H1 (cell line): ENCODE measurements around the gene ADAMTS15. TPM values are rescaled to one million over a fixed set of nuclear protein-coding genes. Genes with fewer than 3 reads are reported as not detected.

Experiments used
- CTCF ChIA-PET: fragments of 300-600 bp; sonication (Branson Sonifier 250); formaldehyde crosslinking; loops from one replicate; lab custom pipeline; 2021; ENCODE audit not compliant: partially characterized antibody; lab: Charles Lee
- POLR2A ChIA-PET: fragments of 300-600 bp; sonication (Branson Sonifier 250); formaldehyde crosslinking; loops from one replicate; lab custom pipeline; 2021; ENCODE audit warnings: inconsistent platforms; ENCODE audit not compliant: partially characterized antibody; lab: Charles Lee
- DNase-seq, 2 experiments: peaks; one replicate each; pipeline versions ENCODE4 v3.0.0 to v3.0.0-alpha.2; 2010 to 2022; ENCODE audit warnings: low spot score in 2 of 2, low read depth in 1 of 2, mixed read lengths in 1 of 2
- FAIRE-seq: peaks from 2 replicates; lab custom pipeline; 2011; peaks lifted over from hg19 to GRCh38; lab: Jason Lieb, UNC
- H2AFZ ChIP-seq: 2 replicates; pipeline ENCODE4 v1.8.1; 2012; ENCODE audit warnings: low read length, inconsistent platforms
- H2AK5ac ChIP-seq: 2 replicates; pipeline ENCODE4 v1.6.1; 2013; ENCODE audit warnings: low read depth, low read length
- H2BK120ac ChIP-seq: replicated peaks from 2 replicates; pipeline ENCODE3; 2013; ENCODE audit warnings: low read depth, low read length, inconsistent platforms
- H2BK12ac ChIP-seq: 2 replicates; pipeline ENCODE4 v1.6.1; 2013; ENCODE audit warnings: low read depth, low read length
- H2BK15ac ChIP-seq: 2 replicates; pipeline ENCODE4 v1.6.1; 2013; ENCODE audit warnings: low read length
- H2BK20ac ChIP-seq: 2 replicates; pipeline ENCODE4 v1.6.1; 2013; ENCODE audit warnings: low read length
- H2BK5ac ChIP-seq: 2 replicates; pipeline ENCODE4 v1.6.1; 2013; ENCODE audit warnings: low read depth, low read length
- H3K14ac ChIP-seq: 2 replicates; pipeline ENCODE4 v1.6.1; 2013; ENCODE audit warnings: inconsistent platforms; ENCODE audit not compliant: insufficient read length
- H3K18ac ChIP-seq: 2 replicates; pipeline ENCODE4 v1.6.1; 2013; ENCODE audit warnings: low read length; ENCODE audit errors: extremely low read depth
- H3K23ac ChIP-seq: 2 replicates; pipeline ENCODE4 v1.6.1; 2013; ENCODE audit warnings: inconsistent platforms; ENCODE audit not compliant: insufficient read length
- H3K23me2 ChIP-seq: 2 replicates; pipeline ENCODE4 v1.6.1; 2013; ENCODE audit warnings: low read depth, low read length
- H3K27ac ChIP-seq: 2 replicates; pipeline ENCODE4 v1.6.1; 2011; ENCODE audit warnings: low read depth, low read length, inconsistent platforms
- H3K27me3 ChIP-seq, 4 experiments: replicated peaks in 1 of 4; 1 replicate in 1 of 4; 2 replicates in 3 of 4; pipeline versions ENCODE4 v1.6.1 to v1.8.1; 2011 to 2013; ENCODE audit warnings: low read length in 3 of 4, mild to moderate bottlenecking in 3 of 4, inconsistent platforms in 2 of 4, mixed read lengths in 2 of 4, moderate library complexity in 1 of 4; ENCODE audit not compliant: control insufficient read depth in 3 of 4, insufficient read depth in 3 of 4; ENCODE audit errors: extremely low read depth in 1 of 4
- H3K36me3 ChIP-seq, 4 experiments: 2 replicates each; pipeline versions ENCODE4 v1.6.1 to v1.8.1; 2011 to 2013; ENCODE audit warnings: mild to moderate bottlenecking in 4 of 4, low read length in 3 of 4, moderate library complexity in 2 of 4, control low read depth in 1 of 4, inconsistent platforms in 1 of 4; ENCODE audit not compliant: insufficient read depth in 4 of 4, control insufficient read depth in 2 of 4
- H3K4ac ChIP-seq: replicated peaks from 2 replicates; pipeline ENCODE3; 2013; ENCODE audit warnings: low read length, low read depth, mixed read lengths, inconsistent platforms; ENCODE audit not compliant: insufficient read length
- H3K4me1 ChIP-seq, 4 experiments: replicated peaks in 1 of 4; 1 replicate in 1 of 4; 2 replicates in 3 of 4; pipeline versions ENCODE4 v1.6.1 to v1.8.1; 2011 to 2013; ENCODE audit warnings: low read length in 3 of 4, inconsistent platforms in 2 of 4, mixed read lengths in 1 of 4; ENCODE audit not compliant: insufficient read depth in 4 of 4, control insufficient read depth in 3 of 4
- H3K4me2 ChIP-seq, 2 experiments: 2 replicates each; pipeline versions ENCODE4 v1.6.1 to v1.8.1; 2011 to 2013; ENCODE audit warnings: low read depth in 2 of 2, low read length in 2 of 2, control low read depth in 1 of 2, inconsistent platforms in 1 of 2, mild to moderate bottlenecking in 1 of 2; ENCODE audit not compliant: insufficient read depth in 1 of 2
- H3K4me3 ChIP-seq, 4 experiments: fragments of 200-600, 300-600 bp in 1 of 4; sonication (generic), shearing (Covaris generic), sonication (Bioruptor Twin) in 1 of 4; 2 replicates each; pipeline versions ENCODE4 v1.5.1 to v1.8.1; 2011 to 2016; ENCODE audit warnings: low read length in 4 of 4, low read depth in 3 of 4, control low read depth in 2 of 4, inconsistent platforms in 2 of 4, mild to moderate bottlenecking in 2 of 4, mixed read lengths in 1 of 4, moderate library complexity in 1 of 4; ENCODE audit not compliant: insufficient read depth in 2 of 4; ENCODE audit errors: extremely low read depth in 1 of 4
- H3K56ac ChIP-seq: replicated peaks from 2 replicates; pipeline ENCODE3; 2013; ENCODE audit warnings: low read depth, mild to moderate bottlenecking, mixed read lengths, low read length, inconsistent platforms; ENCODE audit not compliant: insufficient read length
- H3K79me1 ChIP-seq: 2 replicates; pipeline ENCODE4 v1.6.1; 2013; ENCODE audit warnings: low read depth, low read length, control low read depth
- H3K79me2 ChIP-seq, 2 experiments: 2 replicates each; pipeline versions ENCODE4 v1.6.1 to v1.8.1; 2012 to 2013; ENCODE audit warnings: low read length in 2 of 2, mild to moderate bottlenecking in 2 of 2, inconsistent platforms in 1 of 2; ENCODE audit not compliant: insufficient read depth in 2 of 2, control insufficient read depth in 1 of 2
- H3K9ac ChIP-seq, 4 experiments: replicated peaks in 1 of 4; 1 replicate in 1 of 4; 2 replicates in 3 of 4; pipeline versions ENCODE4 v1.6.1 to v1.8.1; 2011 to 2013; ENCODE audit warnings: low read depth in 3 of 4, low read length in 3 of 4, control low read depth in 2 of 4, mild to moderate bottlenecking in 2 of 4, moderate library complexity in 2 of 4, inconsistent platforms in 1 of 4; ENCODE audit errors: extremely low read depth in 1 of 4
- H3K9me3 ChIP-seq, 2 experiments: 2 replicates each; pipeline versions ENCODE4 v1.6.1 to v1.8.1; 2012 to 2013; ENCODE audit warnings: mild to moderate bottlenecking in 2 of 2, moderate library complexity in 2 of 2, control low read depth in 1 of 2, inconsistent platforms in 1 of 2, low read depth in 1 of 2, low read length in 1 of 2, mixed read lengths in 1 of 2; ENCODE audit not compliant: insufficient read depth in 2 of 2
- H4K20me1 ChIP-seq, 2 experiments: replicated peaks in 1 of 2; 2 replicates each; pipeline versions ENCODE3 to v1.8.1; 2011 to 2013; ENCODE audit warnings: inconsistent platforms in 2 of 2, low read length in 2 of 2, mild to moderate bottlenecking in 1 of 2; ENCODE audit not compliant: insufficient read depth in 2 of 2, control insufficient read depth in 1 of 2
- H4K5ac ChIP-seq: 2 replicates; pipeline ENCODE4 v1.6.1; 2013; ENCODE audit warnings: low read length, low read depth, mixed read lengths, inconsistent platforms; ENCODE audit not compliant: insufficient read length
- H4K8ac ChIP-seq: 2 replicates; pipeline ENCODE4 v1.8.0; 2013; ENCODE audit warnings: mild to moderate bottlenecking, moderate library complexity, low read length, inconsistent platforms; ENCODE audit not compliant: insufficient read depth; ENCODE audit errors: extremely low read depth
- H4K91ac ChIP-seq: replicated peaks from 2 replicates; pipeline ENCODE3; 2013; ENCODE audit warnings: low read length, mixed read lengths, inconsistent platforms; ENCODE audit not compliant: insufficient read length
- CTBP2 ChIP-seq: IDR thresholded peaks from 2 replicates; pipeline ENCODE4 v1.7.0; 2011; ENCODE audit warnings: borderline replicate concordance, mild to moderate bottlenecking, moderate library complexity, mixed read lengths, low read length; ENCODE audit not compliant: insufficient read depth, insufficient read length
- JUN ChIP-seq: IDR thresholded peaks from 2 replicates; pipeline ENCODE4 v1.6.1; 2011; ENCODE audit warnings: low read depth, mild to moderate bottlenecking, improper control_type of control experiment, low read length
- YY1 ChIP-seq: IDR thresholded peaks from 2 replicates; pipeline ENCODE4 v1.6.1; 2011; ENCODE audit warnings: low read depth, mild to moderate bottlenecking, low read length
- ZNF274 ChIP-seq: IDR thresholded peaks from 2 replicates; pipeline ENCODE4 v1.7.0; 2012; ENCODE audit warnings: low read length, borderline replicate concordance; ENCODE audit errors: extremely low read depth
- WGBS, 2 experiments: shearing (Covaris generic) in 1 of 2; methylation state at CpG; one replicate each; pipeline versions ENCODE4 v1.1.6 to v1.1.7; 2013 to 2015; ENCODE audit warnings: low lambda C conversion rate in 2 of 2, mixed read lengths in 2 of 2, inconsistent platforms in 1 of 2, low coverage in 1 of 2, missing lambda C conversion rate in 1 of 2; ENCODE audit not compliant: insufficient replicate concordance in 2 of 2, insufficient coverage in 1 of 2, insufficient read length in 1 of 2; ENCODE audit errors: extremely low coverage in 1 of 2, missing lambda C conversion rate in 1 of 2; 5-methylcytosine and 5-hydroxymethylcytosine counted together
- polyA plus RNA-seq, 7 experiments: library from polyadenylated mRNA; depleted of rRNA in 3 of 7; stranded (reverse) in 5 of 7; unstranded in 2 of 7; fragments of >200 nt in 5 of 7; fragments of 200-250 nt in 2 of 7; gene quantifications; 1 replicate in 5 of 7; 2 replicates in 1 of 7; 4 replicates in 1 of 7; pipeline versions ENCODE4 v1.2.1 to v1.2.3, GENCODE V29; 2011 to 2013; ENCODE audit warnings: missing spikeins in 2 of 7, mixed read lengths in 2 of 7
- total RNA-seq: library from RNA; stranded (reverse); fragmentation: NEBNext Ultra II Directional; extraction: Animal tissue kit (Norgen Biotek cat#: 25700); gene quantifications from 2 replicates; pipeline ENCODE4 v1.2.1, GENCODE V29; 2021
- TF ChIP-seq, protein P1 (sequence below), 3 experiments: IDR thresholded peaks; 1 replicate in 2 of 3; 2 replicates in 1 of 3; pipeline versions ENCODE4 v1.5.1 to v1.6.1; 2011; ENCODE audit warnings: low read length in 3 of 3, mild to moderate bottlenecking in 3 of 3, inconsistent platforms in 2 of 3, low read depth in 1 of 3, moderate library complexity in 1 of 3; ENCODE audit not compliant: insufficient read depth in 1 of 3; ENCODE audit errors: control extremely low read depth in 1 of 3

The ADAMTS15 gene
- total and polyA plus RNA-seq, 2 of the 8 experiments (the other 6 are each of a cell fraction or from before 2014, with no cell fraction given) = 1.7 to 4.7 TPM

DNA sequence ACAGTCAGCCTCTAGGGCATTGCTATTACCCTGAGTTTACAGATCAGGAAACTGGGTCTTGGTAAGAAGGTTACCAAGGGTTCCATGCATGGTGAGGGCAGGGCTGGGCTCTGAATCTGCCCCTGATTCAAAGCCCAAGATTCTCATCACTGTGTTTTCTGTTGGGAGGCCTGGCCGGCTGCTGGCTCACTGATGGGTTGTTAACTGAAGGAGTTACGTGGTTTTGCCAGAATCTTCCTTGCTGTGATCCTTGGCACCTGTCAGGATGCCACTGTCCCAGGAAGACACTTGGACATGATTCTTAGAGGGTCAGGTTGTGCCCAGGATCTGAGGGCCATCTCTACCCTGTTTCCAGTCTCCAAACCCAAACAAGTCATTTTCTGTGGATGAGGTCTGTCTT, 61.5 kb downstream of the ADAMTS15 start:
- Histone ChIP-seq H3K4me2 (no peak overlapping the region), H2BK5ac (no peak overlapping the region), H2BK20ac (no peak overlapping the region), H2AFZ (0 out of 2 replicates have a peak overlapping the region, but pooled peaks have one; percentile 13), H3K79me1 (no peaks in the 10 kb centered on the region), H3K56ac (no peak overlapping the region), H3K4ac (no peak overlapping the region), H3K4me3 (no peak overlapping the region), H3K23ac (no peak overlapping the region), H3K27ac (no peak overlapping the region), H3K79me2 (no peaks in the 10 kb centered on the region), H3K14ac (no peak overlapping the region), H4K91ac (no peak overlapping the region), H2BK12ac (peak overlapping the region; percentile 75; the same call in 1 of the 2 replicates), H3K9ac (no peak overlapping the region), H3K36me3 (no peaks in the 10 kb centered on the region), H3K27me3 (no peaks in the 10 kb centered on the region), H2BK120ac (no peak overlapping the region), H3K18ac (no peak overlapping the region), H2AK5ac (0 out of 2 replicates have a peak overlapping the region, but pooled peaks have one; percentile 53), H3K23me2 (no peaks in the 10 kb centered on the region), H4K8ac (no peak overlapping the region), H4K20me1 (no peaks in the 10 kb centered on the region), H4K5ac (no peak overlapping the region), H3K9me3 (peaks cover 14 to 17% of the 10 kb centered on the region in 2 experiments), H2BK15ac (0 out of 2 replicates have a peak overlapping the region, but pooled peaks have one; percentile 29), H3K4me1 (no peaks in the 10 kb centered on the region; a peak in 1 of 7 replicates)
- CTCF ChIA-PET = interaction anchor here (2.2 kb wide), 1 partner anchor 59 kb away, joined by 13 read pairs; no protein-coding TSS in a partner anchor
- 84% methylated on average over 2 of the region's 2 CpGs; no CpG with 5 or more reads in 1 of the 2 experiments for WGBS, 2 experiments
- FAIRE-seq (no peak), DNase-seq (peak in 1 of 2 experiments; percentile 34)
- POLR2A ChIA-PET = no interaction called here
- TF ChIP-seq CTBP2 = no peak
- TF ChIP-seq YY1 = no peak
- no peak for TF ChIP-seq JUN
- TF ChIP-seq, protein P1, sequence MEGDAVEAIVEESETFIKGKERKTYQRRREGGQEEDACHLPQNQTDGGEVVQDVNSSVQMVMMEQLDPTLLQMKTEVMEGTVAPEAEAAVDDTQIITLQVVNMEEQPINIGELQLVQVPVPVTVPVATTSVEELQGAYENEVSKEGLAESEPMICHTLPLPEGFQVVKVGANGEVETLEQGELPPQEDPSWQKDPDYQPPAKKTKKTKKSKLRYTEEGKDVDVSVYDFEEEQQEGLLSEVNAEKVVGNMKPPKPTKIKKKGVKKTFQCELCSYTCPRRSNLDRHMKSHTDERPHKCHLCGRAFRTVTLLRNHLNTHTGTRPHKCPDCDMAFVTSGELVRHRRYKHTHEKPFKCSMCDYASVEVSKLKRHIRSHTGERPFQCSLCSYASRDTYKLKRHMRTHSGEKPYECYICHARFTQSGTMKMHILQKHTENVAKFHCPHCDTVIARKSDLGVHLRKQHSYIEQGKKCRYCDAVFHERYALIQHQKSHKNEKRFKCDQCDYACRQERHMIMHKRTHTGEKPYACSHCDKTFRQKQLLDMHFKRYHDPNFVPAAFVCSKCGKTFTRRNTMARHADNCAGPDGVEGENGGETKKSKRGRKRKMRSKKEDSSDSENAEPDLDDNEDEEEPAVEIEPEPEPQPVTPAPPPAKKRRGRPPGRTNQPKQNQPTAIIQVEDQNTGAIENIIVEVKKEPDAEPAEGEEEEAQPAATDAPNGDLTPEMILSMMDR (IDR thresholded peaks at IDR 0.05; ENCODE audit: control extremely low read depth in 1 of 3, insufficient read depth in 1 of 3, low read depth in 1 of 3, low read length in 3 of 3) = peak in 1 of 3 experiments; percentile 5; a peak in 1 of 4 replicates
- TF ChIP-seq ZNF274 = no peak
